ENCODE results near the gene ALG12. TPM values are rescaled to one million over a fixed set of nuclear protein-coding genes. Genes with fewer than 3 reads are reported as not detected.

Gene ALG12
- total and polyA plus RNA-seq, 2 of the 13 experiments (the other 11 are each of a cell fraction or from before 2014, with no cell fraction given) = 7.8 to 15.8 TPM

DNA sequence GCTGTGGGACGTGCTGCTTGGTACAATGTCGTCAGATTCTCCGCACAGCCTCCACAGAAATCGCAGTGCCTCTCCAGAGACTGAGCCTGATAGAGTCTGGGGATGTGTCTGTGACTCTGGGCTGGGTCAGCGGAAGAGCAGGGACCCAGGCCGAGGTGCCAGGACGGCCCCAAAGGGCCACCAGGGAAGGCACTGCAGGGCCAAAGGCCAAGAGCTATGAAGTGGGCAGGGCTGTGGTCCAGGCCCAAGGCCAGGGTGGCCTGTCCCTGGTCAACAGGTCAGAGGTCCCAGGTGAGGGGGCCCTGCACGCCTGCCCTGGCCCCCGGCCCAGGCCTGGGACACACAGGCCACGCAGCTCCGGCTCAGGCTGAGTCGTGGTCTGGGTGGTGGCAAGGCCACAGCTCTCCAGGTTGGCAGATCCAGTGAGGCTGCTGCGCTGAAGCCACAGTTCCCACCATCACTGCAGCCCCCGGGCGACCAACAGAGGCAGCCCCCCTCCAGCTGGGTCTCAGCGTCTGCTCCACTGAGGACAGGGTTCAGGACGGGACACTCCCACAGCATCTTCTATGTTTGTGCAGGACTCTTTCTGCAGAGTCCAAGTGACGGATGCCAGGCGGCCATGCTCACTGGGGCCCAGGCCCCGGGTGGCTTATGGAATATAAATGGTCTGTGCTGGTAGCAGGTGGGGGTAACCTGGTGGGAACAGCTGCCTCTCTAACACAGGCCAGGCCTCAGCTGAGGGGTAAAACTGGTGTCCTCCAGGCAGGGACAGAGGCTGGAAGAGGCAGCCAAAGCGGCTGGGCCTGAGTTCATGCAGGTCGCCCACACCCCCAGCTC, 37.6 kb upstream of the ALG12 start:
- Histone ChIP-seq H3K9ac (ENCODE audit: insufficient read depth, low read depth, low read length) (peak overlapping the region; percentile 11), H3K27me3 (ENCODE audit: control insufficient read depth in 1 of 2, insufficient read depth in 2 of 2, low read length in 2 of 2) (no peaks in the 10 kb centered on the region; a peak in 1 of 5 replicates), H3K4me3 (replicated peaks in 1 of 3; ENCODE audit: insufficient read depth in 1 of 3, low read depth in 2 of 3, low read length in 3 of 3) (peak overlapping the region in 1 of 3 experiments; percentile 43; a peak in 1 of 6 replicates), H3K27ac (ENCODE audit: extremely low read length, insufficient read depth, low read length) (peak overlapping the region; percentile 3), H3K79me2 (ENCODE audit: insufficient read depth, low read length) (peaks cover 7% of the 10 kb centered on the region), H3K4me2 (ENCODE audit: low read depth, low read length) (peak overlapping the region; percentile 42), H3K9me3 (ENCODE audit: low read length) (no peaks in the 10 kb centered on the region), H4K20me1 (ENCODE audit: insufficient read depth, low read length) (no peaks in the 10 kb centered on the region), H3K4me1 (ENCODE audit: insufficient read depth, low read length) (peaks cover 92% of the 10 kb centered on the region), H2AFZ (ENCODE audit: low read length) (no peak overlapping the region), H3K36me3 (replicated peaks in 1 of 2; ENCODE audit: control insufficient read depth in 1 of 2, insufficient read depth in 2 of 2, low read length in 2 of 2) (no peaks in the 10 kb centered on the region)
- intact Hi-C loops (cut with micrococcal nuclease; ENCODE audit: unreplicated experiment) = loop anchor here (2.0 kb wide), 1 partner anchor 25 kb away; no protein-coding TSS in a partner anchor
- in situ Hi-C loops (cut with HindIII; ENCODE audit: extremely low pct_ligation_motif_present, low pct_unique_long_range_greater_than_20kb) = no loop called here
- FAIRE-seq (no peak), DNase-seq (ENCODE audit: low spot score) (no peak), ATAC-seq (no peak)
- ChIA-PET CTCF (ENCODE audit: low intra/inter-chr PET ratio, low total read pairs) (no interaction called here), POLR2A (interaction anchor here (1.1 to 18.6 kb wide), 4 partner anchors 4 to 21 kb away, joined by 5 to 722 read pairs (median 502); partner anchors contain the start of gene PIM3)
- WGBS (ENCODE audit: low lambda C conversion rate) = 33% methylated on average over 3 of the region's 22 CpGs
- no TSS peak for BruUV-seq (replicated peaks)
- TF ChIP-seq, protein P1, sequence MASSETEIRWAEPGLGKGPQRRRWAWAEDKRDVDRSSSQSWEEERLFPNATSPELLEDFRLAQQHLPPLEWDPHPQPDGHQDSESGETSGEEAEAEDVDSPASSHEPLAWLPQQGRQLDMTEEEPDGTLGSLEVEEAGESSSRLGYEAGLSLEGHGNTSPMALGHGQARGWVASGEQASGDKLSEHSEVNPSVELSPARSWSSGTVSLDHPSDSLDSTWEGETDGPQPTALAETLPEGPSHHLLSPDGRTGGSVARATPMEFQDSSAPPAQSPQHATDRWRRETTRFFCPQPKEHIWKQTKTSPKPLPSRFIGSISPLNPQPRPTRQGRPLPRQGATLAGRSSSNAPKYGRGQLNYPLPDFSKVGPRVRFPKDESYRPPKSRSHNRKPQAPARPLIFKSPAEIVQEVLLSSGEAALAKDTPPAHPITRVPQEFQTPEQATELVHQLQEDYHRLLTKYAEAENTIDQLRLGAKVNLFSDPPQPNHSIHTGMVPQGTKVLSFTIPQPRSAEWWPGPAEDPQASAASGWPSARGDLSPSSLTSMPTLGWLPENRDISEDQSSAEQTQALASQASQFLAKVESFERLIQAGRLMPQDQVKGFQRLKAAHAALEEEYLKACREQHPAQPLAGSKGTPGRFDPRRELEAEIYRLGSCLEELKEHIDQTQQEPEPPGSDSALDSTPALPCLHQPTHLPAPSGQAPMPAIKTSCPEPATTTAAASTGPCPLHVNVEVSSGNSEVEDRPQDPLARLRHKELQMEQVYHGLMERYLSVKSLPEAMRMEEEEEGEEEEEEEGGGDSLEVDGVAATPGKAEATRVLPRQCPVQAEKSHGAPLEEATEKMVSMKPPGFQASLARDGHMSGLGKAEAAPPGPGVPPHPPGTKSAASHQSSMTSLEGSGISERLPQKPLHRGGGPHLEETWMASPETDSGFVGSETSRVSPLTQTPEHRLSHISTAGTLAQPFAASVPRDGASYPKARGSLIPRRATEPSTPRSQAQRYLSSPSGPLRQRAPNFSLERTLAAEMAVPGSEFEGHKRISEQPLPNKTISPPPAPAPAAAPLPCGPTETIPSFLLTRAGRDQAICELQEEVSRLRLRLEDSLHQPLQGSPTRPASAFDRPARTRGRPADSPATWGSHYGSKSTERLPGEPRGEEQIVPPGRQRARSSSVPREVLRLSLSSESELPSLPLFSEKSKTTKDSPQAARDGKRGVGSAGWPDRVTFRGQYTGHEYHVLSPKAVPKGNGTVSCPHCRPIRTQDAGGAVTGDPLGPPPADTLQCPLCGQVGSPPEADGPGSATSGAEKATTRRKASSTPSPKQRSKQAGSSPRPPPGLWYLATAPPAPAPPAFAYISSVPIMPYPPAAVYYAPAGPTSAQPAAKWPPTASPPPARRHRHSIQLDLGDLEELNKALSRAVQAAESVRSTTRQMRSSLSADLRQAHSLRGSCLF (CRISPR knock-in tag; IDR thresholded peaks at IDR 0.05; ENCODE audit: borderline replicate concordance) = no peak
- TF ChIP-seq, protein P2, sequence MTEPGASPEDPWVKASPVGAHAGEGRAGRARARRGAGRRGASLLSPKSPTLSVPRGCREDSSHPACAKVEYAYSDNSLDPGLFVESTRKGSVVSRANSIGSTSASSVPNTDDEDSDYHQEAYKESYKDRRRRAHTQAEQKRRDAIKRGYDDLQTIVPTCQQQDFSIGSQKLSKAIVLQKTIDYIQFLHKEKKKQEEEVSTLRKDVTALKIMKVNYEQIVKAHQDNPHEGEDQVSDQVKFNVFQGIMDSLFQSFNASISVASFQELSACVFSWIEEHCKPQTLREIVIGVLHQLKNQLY (CRISPR knock-in tag; IDR thresholded peaks at IDR 0.05) = 0 out of 2 replicates have a peak, but pooled peaks have one; percentile 52
- 0 out of 2 replicates have a peak, but pooled peaks have one; percentile 58 for TF ChIP-seq HBP1 (CRISPR knock-in tag; IDR thresholded peaks at IDR 0.05; ENCODE audit: low read depth)
- TF ChIP-seq TEAD2 (CRISPR knock-in tag; IDR thresholded peaks at IDR 0.05) = no peak
- TF ChIP-seq MEF2D (CRISPR knock-in tag; IDR thresholded peaks at IDR 0.05) = peak; percentile 56; the same call in 1 of the 2 replicates
- TF ChIP-seq FOXO1 (CRISPR knock-in tag; IDR thresholded peaks at IDR 0.05) = peak; percentile 61; the same call in 1 of the 2 replicates
- peak; percentile 18; the same call in 1 of the 2 replicates for TF ChIP-seq SPEN (CRISPR knock-in tag; IDR thresholded peaks at IDR 0.05; ENCODE audit: low read depth)
- TF ChIP-seq NR2F2 (IDR thresholded peaks at IDR 0.05; ENCODE audit: borderline replicate concordance, low read depth) = peak; percentile 82; the same call in 1 of the 2 replicates
- TF ChIP-seq, protein P3, sequence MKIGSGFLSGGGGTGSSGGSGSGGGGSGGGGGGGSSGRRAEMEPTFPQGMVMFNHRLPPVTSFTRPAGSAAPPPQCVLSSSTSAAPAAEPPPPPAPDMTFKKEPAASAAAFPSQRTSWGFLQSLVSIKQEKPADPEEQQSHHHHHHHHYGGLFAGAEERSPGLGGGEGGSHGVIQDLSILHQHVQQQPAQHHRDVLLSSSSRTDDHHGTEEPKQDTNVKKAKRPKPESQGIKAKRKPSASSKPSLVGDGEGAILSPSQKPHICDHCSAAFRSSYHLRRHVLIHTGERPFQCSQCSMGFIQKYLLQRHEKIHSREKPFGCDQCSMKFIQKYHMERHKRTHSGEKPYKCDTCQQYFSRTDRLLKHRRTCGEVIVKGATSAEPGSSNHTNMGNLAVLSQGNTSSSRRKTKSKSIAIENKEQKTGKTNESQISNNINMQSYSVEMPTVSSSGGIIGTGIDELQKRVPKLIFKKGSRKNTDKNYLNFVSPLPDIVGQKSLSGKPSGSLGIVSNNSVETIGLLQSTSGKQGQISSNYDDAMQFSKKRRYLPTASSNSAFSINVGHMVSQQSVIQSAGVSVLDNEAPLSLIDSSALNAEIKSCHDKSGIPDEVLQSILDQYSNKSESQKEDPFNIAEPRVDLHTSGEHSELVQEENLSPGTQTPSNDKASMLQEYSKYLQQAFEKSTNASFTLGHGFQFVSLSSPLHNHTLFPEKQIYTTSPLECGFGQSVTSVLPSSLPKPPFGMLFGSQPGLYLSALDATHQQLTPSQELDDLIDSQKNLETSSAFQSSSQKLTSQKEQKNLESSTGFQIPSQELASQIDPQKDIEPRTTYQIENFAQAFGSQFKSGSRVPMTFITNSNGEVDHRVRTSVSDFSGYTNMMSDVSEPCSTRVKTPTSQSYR (CRISPR knock-in tag; IDR thresholded peaks at IDR 0.05; ENCODE audit: borderline replicate concordance) = peak; percentile 36; the same call in 1 of the 2 replicates
